Measurements from ENCODE around the gene SENP2. TPM values are rescaled to one million over a fixed set of nuclear protein-coding genes. Genes with fewer than 3 reads are reported as not detected.
A peak's percentile ranks its signal among the peaks of the same experiment; 100 is the strongest.

The SENP2 gene
- total and polyA plus RNA-seq, 9 of the 15 experiments (the other 6 are each of a cell fraction or from before 2014, with no cell fraction given): 11.8 to 67.1 (median 41.1) TPM

DNA sequence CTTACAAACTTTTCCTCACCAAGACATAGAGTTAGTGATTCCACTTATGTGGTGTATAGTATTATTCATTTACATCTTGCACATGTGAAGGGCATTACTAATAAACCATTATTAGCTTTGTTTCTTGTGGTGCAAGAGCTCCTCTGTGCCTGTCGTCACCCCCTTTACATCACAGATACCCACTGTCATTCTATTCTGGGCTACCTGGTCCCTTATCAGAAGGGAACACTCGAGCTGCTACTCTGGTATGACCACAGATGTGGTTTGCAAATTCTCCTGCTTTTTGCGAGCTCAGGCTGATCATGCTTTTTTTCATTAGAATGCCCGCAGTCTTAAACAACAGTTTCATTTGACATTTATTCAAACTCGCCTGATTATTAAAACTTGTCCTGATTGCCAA, 13.9 kb upstream of the SENP2 start:
- no TSS peak for BruUV-seq (replicated peaks)
- peak; percentile 28; the same call in 1 of the 2 replicates for TF ChIP-seq JUND (IDR thresholded peaks at IDR 0.05; ENCODE audit: borderline replicate concordance, low read depth, low read length)
- no peak for TF ChIP-seq JUND (tag; IDR thresholded peaks at IDR 0.05; ENCODE audit: borderline replicate concordance, low read depth, low read length)
- peak; percentile 93 for TF ChIP-seq TCF3 (CRISPR knock-in tag; IDR thresholded peaks at IDR 0.05)
- TF ChIP-seq ATF1 (CRISPR knock-in tag; IDR thresholded peaks at IDR 0.05): no peak
- peak; percentile 44 for TF ChIP-seq ATF1 (tag; IDR thresholded peaks at IDR 0.05)
- TF ChIP-seq ZKSCAN8 (CRISPR knock-in tag; IDR thresholded peaks at IDR 0.05): no peak
- peak; percentile 51; the same call in 1 of the 2 replicates for TF ChIP-seq ATF7 (IDR thresholded peaks at IDR 0.05)
- peak; percentile 43; the same call in 1 of the 2 replicates for TF ChIP-seq NCOR1 (IDR thresholded peaks at IDR 0.05)
- peak; percentile 18; the same call in 1 of the 2 replicates for TF ChIP-seq CTBP1 (IDR thresholded peaks at IDR 0.05; ENCODE audit: borderline replicate concordance)
- peak; percentile 86 for TF ChIP-seq MEF2D (tag; conservative IDR thresholded peaks at IDR 0.05; ENCODE audit: low read depth)
- peak; percentile 49 for TF ChIP-seq POLR2AphosphoS5 (IDR thresholded peaks at IDR 0.05; ENCODE audit: control insufficient read depth, insufficient read depth, low read depth, low read length)
- TF ChIP-seq STAT5A (IDR thresholded peaks at IDR 0.05; ENCODE audit: borderline replicate concordance, low read length): 0 out of 2 replicates have a peak, but pooled peaks have one; percentile 30
- TF ChIP-seq, protein P1, sequence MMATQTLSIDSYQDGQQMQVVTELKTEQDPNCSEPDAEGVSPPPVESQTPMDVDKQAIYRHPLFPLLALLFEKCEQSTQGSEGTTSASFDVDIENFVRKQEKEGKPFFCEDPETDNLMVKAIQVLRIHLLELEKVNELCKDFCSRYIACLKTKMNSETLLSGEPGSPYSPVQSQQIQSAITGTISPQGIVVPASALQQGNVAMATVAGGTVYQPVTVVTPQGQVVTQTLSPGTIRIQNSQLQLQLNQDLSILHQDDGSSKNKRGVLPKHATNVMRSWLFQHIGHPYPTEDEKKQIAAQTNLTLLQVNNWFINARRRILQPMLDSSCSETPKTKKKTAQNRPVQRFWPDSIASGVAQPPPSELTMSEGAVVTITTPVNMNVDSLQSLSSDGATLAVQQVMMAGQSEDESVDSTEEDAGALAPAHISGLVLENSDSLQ (IDR thresholded peaks at IDR 0.05): peak; percentile 16; the same call in 1 of the 2 replicates
- TF ChIP-seq, protein P2, sequence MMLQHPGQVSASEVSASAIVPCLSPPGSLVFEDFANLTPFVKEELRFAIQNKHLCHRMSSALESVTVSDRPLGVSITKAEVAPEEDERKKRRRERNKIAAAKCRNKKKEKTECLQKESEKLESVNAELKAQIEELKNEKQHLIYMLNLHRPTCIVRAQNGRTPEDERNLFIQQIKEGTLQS (IDR thresholded peaks at IDR 0.05): no peak
- TF ChIP-seq, protein P2 (CRISPR knock-in tag; conservative IDR thresholded peaks at IDR 0.05): no peak; the same call in 1 of the 2 replicates
- peak; percentile 38; the same call in 1 of the 2 replicates for TF ChIP-seq MTA2 (IDR thresholded peaks at IDR 0.05; ENCODE audit: low read depth)
- peak; percentile 64 for TF ChIP-seq CBFA2T2 (conservative IDR thresholded peaks at IDR 0.05)
- TF ChIP-seq CBX3 (IDR thresholded peaks at IDR 0.05; ENCODE audit: borderline replicate concordance in 1 of 2, low read length in 2 of 2): 0 out of 3 replicates have a peak, but pooled peaks of 1 of the 2 experiments have one; percentile 43
- TF ChIP-seq, protein P3, sequence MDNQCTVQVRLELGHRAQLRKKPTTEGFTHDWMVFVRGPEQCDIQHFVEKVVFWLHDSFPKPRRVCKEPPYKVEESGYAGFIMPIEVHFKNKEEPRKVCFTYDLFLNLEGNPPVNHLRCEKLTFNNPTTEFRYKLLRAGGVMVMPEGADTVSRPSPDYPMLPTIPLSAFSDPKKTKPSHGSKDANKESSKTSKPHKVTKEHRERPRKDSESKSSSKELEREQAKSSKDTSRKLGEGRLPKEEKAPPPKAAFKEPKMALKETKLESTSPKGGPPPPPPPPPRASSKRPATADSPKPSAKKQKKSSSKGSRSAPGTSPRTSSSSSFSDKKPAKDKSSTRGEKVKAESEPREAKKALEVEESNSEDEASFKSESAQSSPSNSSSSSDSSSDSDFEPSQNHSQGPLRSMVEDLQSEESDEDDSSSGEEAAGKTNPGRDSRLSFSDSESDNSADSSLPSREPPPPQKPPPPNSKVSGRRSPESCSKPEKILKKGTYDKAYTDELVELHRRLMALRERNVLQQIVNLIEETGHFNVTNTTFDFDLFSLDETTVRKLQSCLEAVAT (IDR thresholded peaks at IDR 0.05): peak in 1 of 2 experiments; percentile 53; a peak in 1 of 4 replicates
- TF ChIP-seq CREB1 (IDR thresholded peaks at IDR 0.05): peak; percentile 56; the same call in 1 of the 2 replicates
- no peak; the same call in 1 of the 2 replicates for TF ChIP-seq CREB1 (CRISPR knock-in tag; IDR thresholded peaks at IDR 0.05)
- 0 out of 2 replicates have a peak, but pooled peaks have one; percentile 27 for TF ChIP-seq SOX6 (IDR thresholded peaks at IDR 0.05)

More for the DNA sequence above, 13.9 kb upstream of the SENP2 start:
- H3K4me2 ChIP-seq (ENCODE audit: insufficient read depth, low read length): peak overlapping the region; percentile 53
- peak; percentile 75 for ATAC-seq
- peaks cover 0 to 3% of the 10 kb centered on the region in 2 experiments; a peak in 2 of 5 replicates for H3K4me1 ChIP-seq (replicated peaks in 1 of 2; ENCODE audit: control insufficient read depth in 2 of 2, insufficient read depth in 2 of 2, low read length in 2 of 2)
- no peaks in the 10 kb centered on the region for H3K9me1 ChIP-seq (ENCODE audit: control insufficient read depth, insufficient read depth, low read length)
- H2AFZ ChIP-seq (ENCODE audit: low read depth, low read length): peak overlapping the region; percentile 64
- DNase-seq (ENCODE audit: extremely low read depth in 1 of 4, low spot score in 3 of 4): peak; percentile 50 to 74 (median 64)
- H3K9ac ChIP-seq (ENCODE audit: insufficient read depth in 1 of 2, low read depth in 2 of 2, low read length in 2 of 2): 0 out of 4 replicates have a peak overlapping the region, but pooled peaks of 1 of the 2 experiments have one; percentile 35
- H3K79me2 ChIP-seq (ENCODE audit: control insufficient read depth, insufficient read depth, low read length): no peaks in the 10 kb centered on the region
- FAIRE-seq: no peak
- no peak overlapping the region for H3K4me3 ChIP-seq
- H3K9me3 ChIP-seq (replicated peaks; ENCODE audit: control insufficient read depth, insufficient read depth, low read depth, low read length): peaks cover 17% of the 10 kb centered on the region; the same call in 1 of the 2 replicates
- whole genome bisulfite sequencing (ENCODE audit: insufficient coverage, low coverage, missing lambda C conversion rate): 16% methylated on average over 5 of the region's 5 CpGs
- CTCF ChIA-PET (ENCODE audit: low intra/inter-chr PET ratio): no interaction called here
- peak overlapping the region; percentile 57; the same call in 2 of the 3 replicates for H3K27ac ChIP-seq (ENCODE audit: extremely low read depth, low read depth, low read length)
- no peaks in the 10 kb centered on the region for H3K36me3 ChIP-seq (ENCODE audit: control insufficient read depth, insufficient read depth, low read length)
- POLR2A ChIA-PET: interaction anchor here (0.5 to 1.6 kb wide), 3 partner anchors 13 to 76 kb away, joined by 3 to 5 read pairs (median 3); no protein-coding TSS in a partner anchor
- in situ Hi-C loops (cut with MboI): no loop called here
- H3K27me3 ChIP-seq (ENCODE audit: control insufficient read depth in 2 of 2, insufficient read depth in 2 of 2, low read length in 2 of 2): no peaks in the 10 kb centered on the region
- intact Hi-C loops (cut with micrococcal nuclease): loop anchor here (5.0 kb wide), 1 partner anchor 110 kb away; no protein-coding TSS in a partner anchor
- H4K20me1 ChIP-seq (replicated peaks; ENCODE audit: control insufficient read depth, insufficient read depth, low read length): no peaks in the 10 kb centered on the region
